Measurements from ENCODE around the gene HINFP.

The HINFP gene, protein sequence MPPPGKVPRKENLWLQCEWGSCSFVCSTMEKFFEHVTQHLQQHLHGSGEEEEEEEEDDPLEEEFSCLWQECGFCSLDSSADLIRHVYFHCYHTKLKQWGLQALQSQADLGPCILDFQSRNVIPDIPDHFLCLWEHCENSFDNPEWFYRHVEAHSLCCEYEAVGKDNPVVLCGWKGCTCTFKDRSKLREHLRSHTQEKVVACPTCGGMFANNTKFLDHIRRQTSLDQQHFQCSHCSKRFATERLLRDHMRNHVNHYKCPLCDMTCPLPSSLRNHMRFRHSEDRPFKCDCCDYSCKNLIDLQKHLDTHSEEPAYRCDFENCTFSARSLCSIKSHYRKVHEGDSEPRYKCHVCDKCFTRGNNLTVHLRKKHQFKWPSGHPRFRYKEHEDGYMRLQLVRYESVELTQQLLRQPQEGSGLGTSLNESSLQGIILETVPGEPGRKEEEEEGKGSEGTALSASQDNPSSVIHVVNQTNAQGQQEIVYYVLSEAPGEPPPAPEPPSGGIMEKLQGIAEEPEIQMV

DNA sequence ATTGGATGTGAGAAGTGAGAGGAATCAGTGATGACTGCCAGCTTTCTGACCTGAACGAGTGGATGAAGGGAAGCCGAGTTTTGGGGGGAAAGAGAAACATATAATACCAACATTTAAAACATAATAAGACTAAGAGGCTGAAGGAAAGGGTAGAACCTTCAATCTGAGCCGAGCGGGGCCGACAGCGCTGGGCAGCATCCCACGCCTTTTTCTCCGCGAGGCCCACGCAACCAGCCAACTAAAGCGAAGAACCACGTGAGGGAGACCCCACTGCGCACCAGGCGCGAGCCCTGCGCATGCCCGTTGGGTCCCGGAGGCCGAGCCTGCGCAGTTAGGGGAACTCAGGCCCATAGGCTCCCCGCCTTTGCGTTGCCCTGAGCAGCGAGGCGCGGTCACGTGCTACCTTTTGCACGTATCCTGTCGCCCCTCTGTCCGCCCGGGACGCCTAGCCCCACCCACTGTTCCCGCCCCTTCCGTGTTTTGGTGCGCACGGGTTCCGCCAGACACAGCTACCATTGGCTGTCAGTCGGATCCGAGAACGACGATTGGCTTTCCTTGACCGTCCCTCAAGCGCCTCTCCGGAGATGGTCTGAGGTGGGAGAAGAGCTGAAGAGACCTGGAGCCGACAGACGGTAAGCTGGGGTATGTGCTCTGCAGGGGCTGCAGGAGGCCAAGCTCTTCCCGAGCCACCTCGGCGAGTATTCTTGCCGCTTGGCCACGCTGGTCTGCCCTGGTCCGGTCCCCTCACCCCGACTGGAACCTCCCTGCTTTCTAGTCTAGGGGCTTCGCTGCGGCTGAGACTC, at the start of gene HINFP:
TSS of gene HINFP (plus strand) at position 573 of the 803 bp plus-strand sequence. CDS start 5,365 bp downstream, outside the sequence.
- peak; percentile 98 for DNase-seq

DNA sequence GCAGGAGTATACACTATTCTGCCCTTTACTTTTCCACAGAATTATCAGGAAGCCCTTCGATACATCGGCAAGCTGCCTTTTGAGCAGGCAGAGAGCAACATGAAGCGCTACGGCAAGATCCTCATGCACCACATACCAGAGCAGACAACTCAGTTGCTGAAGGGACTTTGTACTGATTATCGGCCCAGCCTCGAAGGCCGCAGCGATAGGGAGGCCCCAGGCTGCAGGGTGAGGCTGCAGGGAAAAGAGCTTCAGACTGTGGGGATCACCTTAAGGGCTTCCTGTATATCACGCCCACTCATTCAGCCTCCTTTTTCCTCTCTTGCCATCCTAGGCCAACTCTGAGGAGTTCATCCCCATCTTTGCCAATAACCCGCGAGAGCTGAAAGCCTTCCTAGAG, 43.5 kb upstream of the HINFP start:
- DNase-seq = no peak

DNA sequence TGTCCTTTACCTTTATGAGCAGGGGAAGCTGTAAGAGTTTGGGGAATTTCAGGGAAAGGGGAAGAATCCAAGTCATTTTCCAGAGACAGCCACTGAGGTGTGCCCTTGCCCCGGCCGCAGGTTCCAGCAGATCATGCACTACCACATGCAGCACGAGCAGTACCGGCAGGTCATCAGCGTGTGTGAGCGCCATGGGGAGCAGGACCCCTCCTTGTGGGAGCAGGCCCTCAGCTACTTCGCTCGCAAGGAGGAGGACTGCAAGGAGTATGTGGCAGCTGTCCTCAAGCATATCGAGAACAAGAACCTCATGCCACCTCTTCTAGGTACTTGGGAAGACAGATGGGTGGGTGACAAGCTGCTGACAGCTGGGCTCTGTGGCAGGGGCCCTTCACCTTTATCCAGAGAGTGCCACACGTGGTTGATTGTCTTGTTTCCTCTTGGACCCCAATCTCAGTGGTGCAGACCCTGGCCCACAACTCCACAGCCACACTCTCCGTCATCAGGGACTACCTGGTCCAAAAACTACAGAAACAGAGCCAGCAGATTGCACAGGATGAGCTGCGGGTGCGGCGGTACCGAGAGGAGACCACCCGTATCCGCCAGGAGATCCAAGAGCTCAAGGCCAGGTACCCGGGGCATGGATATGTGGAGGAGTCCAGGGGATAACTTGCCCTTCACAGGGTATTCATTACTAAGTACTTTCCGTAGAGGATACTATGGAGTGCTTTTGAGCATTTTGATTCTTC, 42.5 kb upstream of the HINFP start:
- no peak for DNase-seq

DNA sequence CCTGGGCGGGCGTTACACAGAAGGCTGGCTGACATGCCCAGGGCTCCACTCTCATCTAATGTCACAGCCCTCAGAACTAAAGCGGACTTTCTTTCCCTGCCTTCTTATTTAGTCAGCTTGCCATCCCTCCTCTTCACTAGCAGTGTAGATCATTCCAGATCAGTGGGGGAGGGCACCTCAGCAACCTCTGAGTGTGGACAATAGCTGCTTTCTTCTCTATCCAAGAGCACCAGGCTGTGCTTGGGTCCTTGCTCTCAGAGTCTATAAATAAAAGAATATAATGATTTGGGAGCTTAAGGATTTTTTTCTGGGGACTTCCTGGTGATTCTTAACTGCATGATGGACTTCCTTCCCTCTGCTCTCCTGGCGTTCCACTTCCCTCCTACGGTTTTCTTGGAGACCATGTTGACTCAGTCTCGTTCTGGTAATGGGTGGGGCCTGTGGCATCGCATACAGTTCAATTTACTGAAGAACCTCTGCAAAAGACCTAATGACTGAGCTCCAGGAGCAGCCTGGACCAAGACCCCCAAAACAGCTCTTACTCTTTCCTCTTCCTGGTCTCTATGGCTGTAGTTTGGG, 39.6 kb upstream of the HINFP start:
- DNase-seq = no peak

DNA sequence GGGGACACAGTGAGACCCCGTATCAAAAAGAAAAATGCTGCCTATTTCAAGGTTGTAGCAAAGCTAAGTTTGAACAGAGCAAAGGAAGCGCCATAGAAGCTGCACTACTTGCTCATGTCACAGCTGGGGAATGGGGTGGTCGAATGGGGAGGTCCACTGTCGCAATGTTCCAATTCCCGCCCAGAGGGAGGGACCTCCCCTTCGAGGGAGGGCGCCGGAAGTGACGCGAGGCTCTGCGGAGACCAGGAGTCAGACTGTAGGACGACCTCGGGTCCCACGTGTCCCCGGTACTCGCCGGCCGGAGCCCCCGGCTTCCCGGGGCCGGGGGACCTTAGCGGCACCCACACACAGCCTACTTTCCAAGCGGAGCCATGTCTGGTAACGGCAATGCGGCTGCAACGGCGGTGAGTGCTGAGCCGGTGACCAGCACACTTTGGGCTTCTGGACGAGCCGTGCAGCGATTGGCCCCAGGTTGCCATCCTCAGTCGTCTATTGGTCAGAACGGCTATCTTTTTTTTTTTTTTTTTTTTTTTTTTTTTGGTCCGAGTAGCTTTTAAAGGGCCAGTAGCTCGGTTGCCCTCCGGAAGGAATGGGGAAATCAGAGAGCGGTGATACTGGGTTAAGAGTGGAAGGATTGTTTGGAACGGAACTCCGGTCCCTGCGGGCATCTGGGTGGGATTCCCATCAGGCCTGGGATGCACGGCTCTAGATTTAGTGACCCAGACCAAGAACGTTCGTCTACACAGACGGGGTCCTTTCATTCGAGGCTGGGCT, 36.5 kb upstream of the HINFP start, which contains the start of gene HMBS:
TSS of gene HMBS (plus strand) at position 219 of the 774 bp plus-strand sequence. CDS start at position 372, 153 bp downstream.
- DNase-seq = peak; percentile 86

DNA sequence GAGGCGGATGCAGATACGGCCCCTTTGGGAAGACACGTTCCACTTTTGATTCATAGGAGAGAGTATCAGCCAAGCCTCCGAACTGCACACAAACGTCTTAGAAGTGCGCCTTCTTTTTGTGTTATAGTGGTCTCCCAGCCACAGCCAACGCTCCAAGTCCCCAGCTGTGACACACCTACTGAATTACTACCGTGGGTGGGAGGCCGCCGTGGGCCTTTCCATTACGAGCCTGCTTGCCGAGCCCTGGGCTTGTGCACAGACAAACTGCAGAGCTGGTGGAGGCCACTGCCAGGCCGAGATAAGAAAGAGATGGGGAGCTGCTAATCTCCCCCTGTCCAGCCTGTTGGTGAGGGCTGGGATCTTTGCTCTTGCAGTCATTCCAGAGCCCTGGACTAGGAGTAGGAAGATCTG, 35.9 kb upstream of the HINFP start:
- DNase-seq = no peak

DNA sequence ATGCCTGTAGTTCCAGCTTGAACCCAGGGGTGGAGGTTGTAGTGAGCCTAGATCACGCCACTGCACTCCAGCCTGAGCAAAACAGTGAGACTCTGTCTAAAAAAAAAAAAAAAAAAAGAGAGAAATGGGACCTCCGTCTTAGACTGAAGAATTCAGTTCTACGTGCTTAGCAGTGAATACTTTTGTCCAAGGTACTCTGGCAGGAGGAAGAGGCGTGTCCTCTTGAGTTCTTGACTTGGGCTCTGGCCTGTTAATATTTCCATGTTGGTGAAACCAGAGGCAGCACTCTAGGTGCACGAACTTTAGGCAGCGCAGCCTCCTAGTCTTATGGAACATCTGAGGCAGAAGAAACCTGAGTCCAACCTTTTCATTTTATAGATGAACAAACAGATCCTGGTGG, 34.3 kb upstream of the HINFP start:
- DNase-seq = no peak

DNA sequence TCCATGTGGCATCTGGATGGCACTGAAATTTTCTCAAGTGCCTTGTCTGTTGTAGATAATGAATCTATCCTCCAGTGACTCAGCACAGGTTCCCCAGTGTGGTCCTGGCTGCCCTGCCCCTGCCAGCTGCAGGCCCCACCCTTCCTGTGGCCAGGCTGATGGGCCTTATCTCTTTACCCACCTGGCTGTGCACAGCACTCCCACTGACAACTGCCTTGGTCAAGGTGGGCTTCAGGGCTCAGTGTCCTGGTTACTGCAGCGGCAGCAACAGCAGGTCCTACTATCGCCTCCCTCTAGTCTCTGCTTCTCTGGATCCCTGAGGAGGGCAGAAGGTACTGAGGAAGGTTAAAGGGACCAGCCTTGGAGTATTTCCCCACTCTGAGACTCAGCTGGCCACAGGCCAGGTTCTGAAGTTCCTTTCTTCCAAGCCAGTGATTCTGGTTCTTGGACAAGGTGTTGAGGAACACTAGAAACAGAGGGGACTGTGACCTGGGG, 33.6 kb upstream of the HINFP start:
- no peak for DNase-seq

DNA sequence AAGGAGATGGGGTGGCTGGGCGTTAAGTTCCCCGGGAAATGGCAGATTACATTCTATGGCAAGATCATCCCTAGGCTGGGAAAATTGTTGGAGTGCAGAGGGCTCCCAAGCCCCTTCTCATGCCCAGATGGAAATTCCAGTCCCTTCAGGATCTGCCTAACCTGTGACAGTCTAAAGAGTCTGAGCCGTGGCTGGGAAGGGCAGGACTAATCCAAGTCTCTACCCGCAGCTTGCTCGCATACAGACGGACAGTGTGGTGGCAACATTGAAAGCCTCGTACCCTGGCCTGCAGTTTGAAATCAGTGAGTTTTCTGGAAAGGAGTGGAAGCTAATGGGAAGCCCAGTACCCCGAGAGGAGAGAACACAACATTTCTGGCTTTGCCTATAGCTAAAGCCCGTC, 33.0 kb upstream of the HINFP start:
- DNase-seq = no peak

DNA sequence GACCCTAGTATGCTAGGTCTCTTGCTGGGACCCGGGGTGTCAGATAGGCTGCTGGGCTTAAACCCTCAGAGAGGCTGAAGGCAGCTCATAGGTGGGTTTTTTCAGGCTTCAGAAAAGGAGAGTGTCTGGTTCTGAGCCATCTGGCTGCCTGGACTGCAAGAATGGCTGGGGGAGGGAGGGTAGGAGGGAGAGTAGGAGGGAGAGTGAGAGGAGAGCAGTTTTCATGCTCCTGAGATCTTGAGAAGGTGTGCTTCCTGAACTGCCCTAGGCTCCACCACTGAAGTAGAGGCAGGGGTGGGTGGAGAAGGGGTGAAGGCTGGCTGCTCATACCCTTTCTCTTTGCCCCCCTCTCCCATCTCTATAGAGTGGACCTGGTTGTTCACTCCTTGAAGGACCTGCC, 32.1 kb upstream of the HINFP start:
- DNase-seq = no peak

DNA sequence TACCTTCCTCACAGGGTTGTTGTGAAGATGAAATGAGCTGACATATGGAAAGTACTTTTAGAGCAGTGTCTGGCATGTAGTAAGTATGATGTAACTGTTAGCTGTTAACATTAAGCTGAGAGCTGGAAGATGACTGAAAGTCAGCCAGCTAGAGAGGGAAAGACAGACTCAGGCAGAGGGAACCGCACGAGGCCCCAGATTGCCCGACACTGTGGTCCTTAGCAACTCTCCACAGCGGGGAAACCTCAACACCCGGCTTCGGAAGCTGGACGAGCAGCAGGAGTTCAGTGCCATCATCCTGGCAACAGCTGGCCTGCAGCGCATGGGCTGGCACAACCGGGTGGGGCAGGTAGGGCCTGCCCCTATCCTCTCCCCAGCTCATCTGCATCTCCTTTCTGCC, 30.2 kb upstream of the HINFP start:
- no peak for DNase-seq

DNA sequence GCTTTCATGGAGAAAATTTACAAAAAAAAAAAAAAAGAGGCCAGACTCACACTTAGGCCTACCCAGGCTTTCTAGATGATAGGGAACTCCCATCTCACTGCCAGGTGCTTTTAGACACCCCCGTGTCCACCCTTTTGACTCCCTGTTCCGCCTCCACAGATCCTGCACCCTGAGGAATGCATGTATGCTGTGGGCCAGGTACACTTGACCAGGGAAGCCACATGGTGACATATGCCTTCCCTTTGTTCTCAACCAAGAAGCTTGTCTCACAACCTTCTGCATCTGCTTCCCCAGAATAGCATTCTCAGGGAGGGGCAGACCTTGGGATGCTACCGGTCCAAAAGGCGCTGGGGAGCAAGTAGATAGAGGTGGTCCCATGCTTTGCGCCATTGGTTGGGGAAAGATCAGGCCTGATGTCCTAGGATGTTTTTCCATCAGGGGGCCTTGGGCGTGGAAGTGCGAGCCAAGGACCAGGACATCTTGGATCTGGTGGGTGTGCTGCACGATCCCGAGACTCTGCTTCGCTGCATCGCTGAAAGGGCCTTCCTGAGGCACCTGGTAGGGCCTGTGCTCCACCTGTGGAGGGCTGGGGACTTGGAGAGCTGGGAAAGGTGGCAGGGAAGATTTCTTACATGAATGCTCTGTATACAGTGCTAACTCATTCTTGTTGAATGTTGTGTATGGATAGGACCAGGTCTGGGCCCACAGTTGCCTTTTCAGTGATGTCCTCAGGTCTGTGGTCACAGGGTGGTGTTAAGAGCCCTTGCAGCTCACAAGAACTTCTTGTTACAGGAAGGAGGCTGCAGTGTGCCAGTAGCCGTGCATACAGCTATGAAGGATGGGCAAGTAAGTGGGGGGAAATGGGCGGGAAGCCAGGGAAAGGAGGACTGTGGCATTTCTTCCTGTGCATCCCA, 29.2 kb upstream of the HINFP start:
- no peak for DNase-seq

DNA sequence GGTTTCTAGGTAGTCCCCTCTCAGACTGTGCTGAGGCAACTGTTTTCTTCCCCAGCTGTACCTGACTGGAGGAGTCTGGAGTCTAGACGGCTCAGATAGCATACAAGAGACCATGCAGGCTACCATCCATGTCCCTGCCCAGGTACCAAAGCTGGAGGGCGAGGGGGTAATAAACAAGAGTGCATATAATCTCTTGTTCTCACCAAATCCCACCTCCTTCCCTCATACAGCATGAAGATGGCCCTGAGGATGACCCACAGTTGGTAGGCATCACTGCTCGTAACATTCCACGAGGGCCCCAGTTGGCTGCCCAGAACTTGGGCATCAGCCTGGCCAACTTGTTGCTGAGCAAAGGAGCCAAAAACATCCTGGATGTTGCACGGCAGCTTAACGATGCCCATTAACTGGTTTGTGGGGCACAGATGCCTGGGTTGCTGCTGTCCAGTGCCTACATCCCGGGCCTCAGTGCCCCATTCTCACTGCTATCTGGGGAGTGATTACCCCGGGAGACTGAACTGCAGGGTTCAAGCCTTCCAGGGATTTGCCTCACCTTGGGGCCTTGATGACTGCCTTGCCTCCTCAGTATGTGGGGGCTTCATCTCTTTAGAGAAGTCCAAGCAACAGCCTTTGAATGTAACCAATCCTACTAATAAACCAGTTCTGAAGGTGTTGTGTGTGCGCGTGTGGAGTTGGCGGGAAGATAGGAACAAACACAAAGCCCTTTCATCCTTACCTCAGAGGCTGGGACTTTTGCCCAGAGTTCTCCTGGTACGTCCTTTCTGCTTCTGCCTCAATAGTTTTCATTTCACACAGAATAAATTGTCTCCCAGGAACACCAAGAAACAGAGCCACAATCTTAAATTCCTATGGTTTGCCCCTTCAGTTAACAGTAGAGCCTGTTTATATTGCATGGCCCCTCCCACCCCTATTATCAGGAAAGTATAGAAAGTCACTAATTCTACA, 28.2 kb upstream of the HINFP start:
- DNase-seq = no peak

DNA sequence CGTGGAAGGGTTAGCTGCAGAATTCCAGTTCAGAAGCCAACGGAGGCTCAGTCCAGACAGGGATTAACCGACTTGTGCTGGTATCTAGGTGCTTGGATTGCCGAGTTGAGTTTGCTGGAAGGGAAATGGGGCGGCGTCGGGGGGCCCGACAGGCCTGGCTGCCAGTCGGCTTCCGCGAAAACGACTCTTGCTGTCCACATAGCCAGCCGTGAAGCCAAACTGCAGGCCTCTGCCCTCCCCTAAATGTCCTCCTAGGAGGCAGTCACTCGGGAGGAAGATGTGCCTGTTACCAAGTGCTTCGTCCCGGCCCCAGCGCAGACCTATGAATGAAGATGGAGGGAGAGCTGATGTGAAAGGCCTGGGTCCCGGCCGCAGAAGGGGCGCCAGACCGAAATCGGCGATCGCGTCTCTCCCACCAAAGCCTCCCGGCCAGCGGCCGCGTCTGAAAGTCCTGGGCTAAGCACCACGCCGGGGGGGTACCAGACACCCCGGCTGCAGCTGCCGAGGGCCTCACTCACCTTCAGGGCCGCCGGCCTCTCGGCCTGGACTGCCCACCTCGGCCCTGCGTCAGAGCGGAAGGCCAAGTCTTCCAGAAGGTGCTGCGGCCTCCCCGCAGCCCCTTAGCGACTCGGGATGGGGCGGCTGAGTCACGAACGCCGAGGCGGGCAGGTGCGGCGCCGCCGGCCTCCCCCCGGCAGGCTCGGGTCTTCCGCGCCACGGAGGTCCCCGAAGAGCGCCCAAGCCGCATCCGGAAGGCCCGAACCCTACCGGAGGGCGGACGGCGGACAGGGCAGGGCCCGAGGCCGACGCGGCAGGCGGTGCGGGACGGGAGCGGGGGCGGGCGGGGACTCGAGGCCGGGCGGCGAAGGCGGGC, 27.2 kb upstream of the HINFP start:
- DNase-seq = no peak

DNA sequence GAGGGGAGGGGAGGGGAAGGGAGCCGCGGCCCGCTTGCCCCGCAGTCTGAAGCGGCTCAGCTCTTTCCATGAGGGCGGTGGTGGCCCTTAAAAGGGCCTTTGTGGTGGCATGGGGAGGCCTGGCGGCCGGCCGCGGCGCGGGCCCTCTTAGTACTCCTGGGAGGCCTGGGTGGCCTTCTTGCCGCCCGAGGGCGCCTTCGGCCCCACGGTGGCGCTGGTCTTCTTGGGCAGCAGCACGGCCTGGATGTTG, 26.6 kb upstream of the HINFP start:
- peak; percentile 25 for DNase-seq

DNA sequence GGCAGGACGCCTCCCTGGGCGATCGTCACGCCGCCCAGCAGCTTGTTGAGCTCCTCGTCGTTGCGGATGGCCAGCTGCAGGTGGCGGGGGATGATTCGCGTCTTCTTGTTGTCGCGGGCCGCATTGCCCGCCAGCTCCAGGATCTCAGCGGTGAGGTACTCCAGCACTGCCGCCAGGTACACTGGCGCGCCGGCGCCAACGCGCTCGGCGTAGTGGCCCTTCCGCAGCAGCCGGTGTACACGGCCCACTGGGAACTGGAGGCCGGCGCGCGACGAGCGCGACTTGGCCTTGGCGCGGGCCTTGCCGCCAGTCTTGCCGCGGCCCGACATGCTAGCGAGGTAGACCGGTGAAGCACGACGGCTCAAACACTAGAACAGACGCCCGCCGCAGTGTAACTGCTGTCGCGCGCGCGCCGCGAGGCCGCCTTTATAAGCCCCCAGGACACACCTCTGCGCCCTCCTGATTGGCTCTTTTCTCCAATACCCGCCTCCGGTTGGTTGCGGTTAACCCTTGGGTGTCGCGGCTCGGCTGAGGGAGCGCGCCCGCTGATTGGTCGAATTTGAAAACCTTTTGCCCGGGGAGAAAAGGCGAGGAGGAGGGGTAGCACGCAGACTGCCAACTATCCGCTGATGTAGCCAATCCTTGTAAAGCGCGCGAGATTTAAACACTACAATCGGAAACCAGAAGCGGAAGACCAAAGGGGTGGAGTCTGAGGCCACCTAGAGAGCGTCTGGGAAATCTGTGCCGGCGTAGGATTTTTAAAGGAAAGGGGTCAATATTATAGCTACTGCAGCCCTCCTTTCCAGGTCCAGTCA, 26.1 kb upstream of the HINFP start:
- peak; percentile 99 for DNase-seq

DNA sequence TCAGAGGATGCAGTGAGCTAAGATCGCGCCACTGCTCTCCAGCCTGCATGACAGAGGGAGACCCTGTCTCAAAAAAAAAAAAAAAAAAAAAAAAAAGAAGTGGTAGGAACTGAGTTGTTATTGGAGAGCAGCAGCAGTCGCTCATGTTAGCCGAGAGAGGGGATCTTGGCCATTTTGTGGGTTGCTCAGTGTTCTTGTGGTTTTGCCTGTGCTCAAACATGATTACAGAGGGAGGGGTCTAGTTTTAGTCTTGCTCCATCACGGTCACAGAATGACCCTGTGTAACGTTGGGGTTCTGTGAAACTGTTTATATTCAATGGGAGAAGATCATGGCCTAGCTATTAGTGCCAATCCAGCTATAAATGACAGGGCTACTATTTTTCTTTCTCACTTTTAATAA, 21.7 kb upstream of the HINFP start:
- DNase-seq = no peak

Measured in NCI-H1436 (cell line).